Smooth muscle cell of the coronary artery (primary cell): ENCODE measurements around the gene RSL1D1. TPM values are rescaled to one million over a fixed set of nuclear protein-coding genes. Genes with fewer than 3 reads are reported as not detected.

Experiments
- total RNA-seq: library from RNA; depleted of rRNA; stranded (reverse); fragments of >200 nt; gene quantifications from 2 replicates; pipeline ENCODE4 v1.2.3, GENCODE V29; 2014; ENCODE audit warnings: low replicate concordance

RSL1D1 gene
- 30.5 and 63.2 TPM in 2 replicates for total RNA-seq

DNA sequence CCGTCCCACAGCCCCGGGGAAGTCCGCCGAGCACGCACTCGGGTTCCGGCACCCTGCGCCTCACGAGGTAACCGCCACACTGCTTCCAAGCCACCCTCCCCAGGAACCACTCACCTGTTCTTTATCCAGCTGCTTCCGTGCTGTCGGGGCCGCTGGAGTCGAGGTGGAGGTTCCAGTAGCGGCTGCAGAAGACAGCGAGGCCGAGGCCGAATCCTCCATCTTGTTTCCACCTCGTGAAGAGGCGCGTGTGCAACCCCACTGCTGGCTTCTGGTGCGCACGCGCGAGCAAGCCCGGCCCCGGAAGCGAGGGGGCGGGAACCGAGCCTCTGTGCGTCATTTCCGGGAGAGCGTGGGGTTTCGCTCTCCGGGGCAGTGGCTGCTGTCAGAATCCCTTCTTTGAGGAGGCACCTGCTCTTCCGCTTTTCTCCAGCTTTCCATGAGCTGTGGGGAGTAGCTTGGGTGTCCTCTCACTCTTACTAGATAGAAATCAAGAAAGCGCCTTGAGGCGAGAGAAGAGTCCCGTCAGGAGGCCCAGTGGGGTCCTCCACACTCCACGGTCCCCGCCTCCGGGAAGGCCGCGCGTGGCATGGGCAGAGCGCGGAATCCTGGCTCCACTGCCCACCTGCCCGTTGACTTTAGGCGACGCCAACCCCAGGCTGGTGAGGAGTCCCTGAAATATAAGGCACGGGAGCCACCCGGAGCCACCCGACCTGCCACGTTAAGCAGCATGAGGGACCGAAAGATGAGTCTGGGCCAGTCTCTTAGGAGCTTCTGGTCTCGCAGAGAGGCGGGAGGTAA is at the start of gene RSL1D1:
Gene RSL1D1 (minus strand): TSS at position 249 of the 798 bp plus-strand sequence. CDS start 30 bp downstream, at position 219.

DNA sequence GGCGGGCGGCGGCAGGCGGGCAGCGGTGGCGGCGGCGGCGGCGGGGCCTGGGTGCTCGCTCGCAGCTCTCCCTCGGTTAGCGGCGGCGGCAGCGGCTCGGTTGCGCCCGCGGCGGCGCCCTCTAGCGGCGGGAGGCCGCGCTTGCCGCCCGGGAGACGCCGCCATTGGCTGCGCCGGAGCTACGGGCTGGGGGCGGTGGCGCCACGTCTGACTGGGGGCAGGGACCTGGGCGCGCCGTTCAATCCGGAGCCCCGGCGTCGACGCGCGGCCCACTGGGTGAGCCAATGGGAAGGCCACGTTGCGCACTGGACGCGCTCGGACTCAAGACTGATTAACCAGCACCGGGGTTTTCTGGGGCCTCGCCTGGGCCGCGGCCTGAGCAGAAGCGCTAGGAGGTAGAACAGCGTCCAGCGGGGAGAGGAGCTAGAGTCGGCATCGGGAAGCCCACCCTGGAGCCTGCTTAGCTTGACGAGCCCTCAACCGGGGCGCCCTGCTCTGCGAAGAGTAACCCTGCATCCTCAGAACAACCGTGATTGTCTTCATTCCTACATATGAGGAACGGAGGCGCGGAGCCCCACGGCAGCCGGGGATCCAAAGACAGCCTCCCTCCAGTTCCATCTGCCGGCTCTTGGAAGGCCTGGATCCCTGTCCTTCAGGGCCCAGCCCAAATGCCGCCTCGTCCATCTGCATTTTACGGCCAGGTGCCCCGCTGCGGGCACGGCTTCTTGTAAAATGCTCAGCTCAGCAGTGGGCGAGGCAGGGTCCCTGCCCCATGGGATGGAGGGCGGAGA is 54.0 kb downstream of the RSL1D1 start, which contains the start of gene ZC3H7A:
Gene ZC3H7A (minus strand): TSS at position 93 of the 791 bp plus-strand sequence. CDS start 14,904 bp downstream, outside the sequence.

Other genes starting within 250 kb of the RSL1D1 start
- gene SNN, start 183.1 kb downstream of the RSL1D1 start, total RNA-seq: 11.3 and 13.9 TPM in 2 replicates
- 13.8 and 26.3 TPM in 2 replicates for gene TXNDC11, start 108.7 kb downstream of the RSL1D1 start, total RNA-seq
- 21.8 and 28.7 TPM in 2 replicates for gene ZC3H7A, start 54.3 kb downstream of the RSL1D1 start, total RNA-seq
- gene GSPT1, start 64.4 kb upstream of the RSL1D1 start, total RNA-seq: 18.6 and 40.5 TPM in 2 replicates
- 1.4 and 2.0 TPM in 2 replicates for gene NPIPB2, start 90.5 kb upstream of the RSL1D1 start, total RNA-seq
- 0.12 TPM in 1 of 2 replicates, not detected in the other for gene TNFRSF17, start 113.7 kb upstream of the RSL1D1 start, total RNA-seq
- 7.6 and 51.6 TPM in 2 replicates for gene SNX29, start 125.2 kb upstream of the RSL1D1 start, total RNA-seq